Panc1 (cell line): ENCODE data around the gene ABCD4.

Source experiments
- CTCF ChIP-seq: fragments of 450-650 bp; IDR thresholded peaks from 2 replicates; pipeline ENCODE4 v1.5.1; 2017; ENCODE audit warnings: mild to moderate bottlenecking
- POLR2AphosphoS5 ChIP-seq: IDR thresholded peaks from 2 replicates; pipeline ENCODE4 v1.6.1; 2012; ENCODE audit warnings: mild to moderate bottlenecking, low read depth, low read length, moderate library complexity
- SIN3A ChIP-seq: IDR thresholded peaks from 2 replicates; pipeline ENCODE4 v1.6.1; 2012; ENCODE audit warnings: low read depth, mild to moderate bottlenecking, low read length, moderate library complexity, borderline replicate concordance; ENCODE audit not compliant: insufficient read depth
- TCF7L2 ChIP-seq: IDR thresholded peaks from 2 replicates; pipeline ENCODE4 v1.6.1; 2011; ENCODE audit warnings: mild to moderate bottlenecking, low read depth, low read length, inconsistent platforms
- TF ChIP-seq, protein P1 (sequence below), 2 experiments: IDR thresholded peaks; 2 replicates each; pipeline ENCODE4 v1.6.1; 2011 to 2012; ENCODE audit warnings: low read depth in 2 of 2, control low read depth in 1 of 2, low read length in 1 of 2, mild to moderate bottlenecking in 1 of 2, moderate library complexity in 1 of 2; ENCODE audit not compliant: insufficient read depth in 1 of 2

- TF ChIP-seq, protein P1, sequence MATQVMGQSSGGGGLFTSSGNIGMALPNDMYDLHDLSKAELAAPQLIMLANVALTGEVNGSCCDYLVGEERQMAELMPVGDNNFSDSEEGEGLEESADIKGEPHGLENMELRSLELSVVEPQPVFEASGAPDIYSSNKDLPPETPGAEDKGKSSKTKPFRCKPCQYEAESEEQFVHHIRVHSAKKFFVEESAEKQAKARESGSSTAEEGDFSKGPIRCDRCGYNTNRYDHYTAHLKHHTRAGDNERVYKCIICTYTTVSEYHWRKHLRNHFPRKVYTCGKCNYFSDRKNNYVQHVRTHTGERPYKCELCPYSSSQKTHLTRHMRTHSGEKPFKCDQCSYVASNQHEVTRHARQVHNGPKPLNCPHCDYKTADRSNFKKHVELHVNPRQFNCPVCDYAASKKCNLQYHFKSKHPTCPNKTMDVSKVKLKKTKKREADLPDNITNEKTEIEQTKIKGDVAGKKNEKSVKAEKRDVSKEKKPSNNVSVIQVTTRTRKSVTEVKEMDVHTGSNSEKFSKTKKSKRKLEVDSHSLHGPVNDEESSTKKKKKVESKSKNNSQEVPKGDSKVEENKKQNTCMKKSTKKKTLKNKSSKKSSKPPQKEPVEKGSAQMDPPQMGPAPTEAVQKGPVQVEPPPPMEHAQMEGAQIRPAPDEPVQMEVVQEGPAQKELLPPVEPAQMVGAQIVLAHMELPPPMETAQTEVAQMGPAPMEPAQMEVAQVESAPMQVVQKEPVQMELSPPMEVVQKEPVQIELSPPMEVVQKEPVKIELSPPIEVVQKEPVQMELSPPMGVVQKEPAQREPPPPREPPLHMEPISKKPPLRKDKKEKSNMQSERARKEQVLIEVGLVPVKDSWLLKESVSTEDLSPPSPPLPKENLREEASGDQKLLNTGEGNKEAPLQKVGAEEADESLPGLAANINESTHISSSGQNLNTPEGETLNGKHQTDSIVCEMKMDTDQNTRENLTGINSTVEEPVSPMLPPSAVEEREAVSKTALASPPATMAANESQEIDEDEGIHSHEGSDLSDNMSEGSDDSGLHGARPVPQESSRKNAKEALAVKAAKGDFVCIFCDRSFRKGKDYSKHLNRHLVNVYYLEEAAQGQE (IDR thresholded peaks at IDR 0.05; ENCODE audit: insufficient read depth in 1 of 2, low read depth in 2 of 2, low read length in 1 of 2) = no peak
- no peak for TF ChIP-seq POLR2AphosphoS5
- no peak for TF ChIP-seq SIN3A
- no peak for TF ChIP-seq CTCF
- TF ChIP-seq TCF7L2 = no peak
These were observed 59.7 kb downstream of the ABCD4 start for GRCh38 chr14:74243051-74243450.
